ENCODE results near the gene CHIT1. TPM values are rescaled to one million over a fixed set of nuclear protein-coding genes. Genes with fewer than 3 reads are reported as not detected.
A peak's percentile ranks its signal among the peaks of the same experiment; 100 is the strongest.
"Not testable (repeated sequence)": the region's sequence is repeated elsewhere in the genome, so short reads cannot be mapped to it uniquely, and the experiment has no call there.

The CHIT1 gene
- polyA plus RNA-seq (ENCODE audit: insufficient read length), result 0.71 TPM

DNA sequence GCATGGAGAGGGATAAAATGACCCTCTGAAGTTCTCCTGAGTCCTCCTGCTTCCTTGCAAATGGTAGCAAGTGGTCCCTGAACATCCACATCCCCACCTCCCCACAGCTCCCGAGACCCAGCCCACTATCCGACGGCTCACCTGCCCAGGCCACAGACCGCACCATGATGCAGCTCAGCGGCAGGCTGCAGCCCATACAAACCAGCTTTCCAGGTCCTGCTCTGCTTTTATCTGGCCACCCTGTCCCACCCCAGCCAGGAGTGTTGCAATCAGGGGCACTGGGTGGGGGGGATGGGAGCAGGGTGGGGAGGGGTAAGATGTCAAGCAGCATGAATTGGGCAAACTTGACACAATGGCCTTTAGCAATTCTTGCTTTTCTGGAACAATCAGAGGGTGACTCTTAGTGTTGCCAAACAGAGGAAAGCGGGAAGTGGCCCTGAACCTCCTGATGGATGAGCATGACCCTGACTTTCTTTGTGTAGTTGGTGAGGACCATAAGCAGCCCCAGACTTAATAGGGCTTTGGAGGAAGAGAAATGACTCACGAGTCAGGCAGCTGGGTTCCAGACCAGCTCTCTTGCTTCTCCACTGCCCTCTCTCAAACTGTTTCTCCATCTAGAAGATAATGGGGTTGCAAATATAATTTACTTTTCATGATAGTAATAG, at the start of gene CHIT1:
Gene CHIT1 (minus strand): TSS at position 203 of the 665 bp plus-strand sequence. CDS start 37 bp downstream, at position 166.
- DNase-seq (ENCODE audit: low read depth), result no peak

DNA sequence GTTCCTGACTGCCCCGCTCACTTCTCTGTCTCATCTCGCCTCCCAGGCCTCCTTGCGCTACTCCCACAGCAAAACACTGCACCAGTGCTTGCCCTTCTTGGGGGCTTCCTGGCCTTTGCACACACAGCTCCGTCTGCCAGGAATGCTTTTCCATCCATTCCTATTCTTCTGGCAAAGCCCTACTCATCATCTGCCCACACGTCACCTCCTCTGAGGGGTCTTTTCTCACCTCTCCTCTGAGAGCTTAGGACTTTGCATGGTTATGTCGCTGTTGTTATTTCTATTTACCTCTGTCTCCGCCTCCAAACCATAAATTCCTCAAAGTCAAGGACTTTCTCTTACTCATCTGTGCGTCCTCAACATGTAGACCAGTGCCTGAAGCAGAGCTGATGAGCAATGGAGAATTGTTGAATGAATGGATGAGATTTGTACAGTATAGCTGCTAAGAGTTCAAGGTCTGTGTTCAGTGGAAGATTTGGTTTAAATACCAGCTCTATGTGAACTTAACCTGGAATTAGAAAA, 49.5 kb upstream of the CHIT1 start:
- no peak for DNase-seq (ENCODE audit: low read depth)

DNA sequence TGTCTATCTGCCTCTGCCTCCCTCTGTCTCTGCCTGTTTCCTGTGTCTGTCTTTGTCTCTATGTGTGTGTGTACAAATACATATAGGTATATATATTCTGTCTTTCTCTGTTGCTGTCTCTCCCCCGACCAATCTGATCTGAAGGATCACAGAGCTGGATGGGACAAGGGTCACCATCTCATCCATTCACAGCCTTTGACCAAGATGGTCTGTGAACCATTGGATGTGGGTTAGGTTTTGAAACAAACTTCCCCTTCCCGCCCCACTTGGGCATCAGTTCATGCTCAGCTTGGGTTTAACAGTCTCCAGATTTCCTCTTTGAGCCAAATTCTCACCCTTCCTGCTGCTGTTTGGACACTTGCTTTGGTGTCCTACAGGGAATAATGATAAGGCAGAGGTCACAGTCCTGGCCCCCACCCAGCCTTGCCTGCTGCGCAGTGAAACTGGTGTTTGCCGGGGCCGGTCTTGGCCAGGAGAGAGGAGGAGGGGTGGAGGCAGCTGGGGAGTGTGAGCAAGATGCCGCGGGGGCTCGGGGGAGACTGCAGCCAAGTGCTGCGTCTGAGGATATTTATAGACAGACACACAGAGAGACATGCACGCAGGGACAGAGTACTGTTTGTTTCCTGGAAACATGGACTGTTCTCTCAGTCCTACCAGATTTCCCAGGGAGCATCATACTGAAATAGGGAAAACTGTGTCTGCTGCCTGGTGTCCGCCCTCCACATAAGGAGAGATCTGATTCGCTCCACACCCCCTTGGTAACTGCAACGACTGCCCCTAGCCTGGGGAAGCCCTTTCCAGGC, 48.8 kb upstream of the CHIT1 start:
- peak; percentile 94 for DNase-seq (ENCODE audit: low read depth)

DNA sequence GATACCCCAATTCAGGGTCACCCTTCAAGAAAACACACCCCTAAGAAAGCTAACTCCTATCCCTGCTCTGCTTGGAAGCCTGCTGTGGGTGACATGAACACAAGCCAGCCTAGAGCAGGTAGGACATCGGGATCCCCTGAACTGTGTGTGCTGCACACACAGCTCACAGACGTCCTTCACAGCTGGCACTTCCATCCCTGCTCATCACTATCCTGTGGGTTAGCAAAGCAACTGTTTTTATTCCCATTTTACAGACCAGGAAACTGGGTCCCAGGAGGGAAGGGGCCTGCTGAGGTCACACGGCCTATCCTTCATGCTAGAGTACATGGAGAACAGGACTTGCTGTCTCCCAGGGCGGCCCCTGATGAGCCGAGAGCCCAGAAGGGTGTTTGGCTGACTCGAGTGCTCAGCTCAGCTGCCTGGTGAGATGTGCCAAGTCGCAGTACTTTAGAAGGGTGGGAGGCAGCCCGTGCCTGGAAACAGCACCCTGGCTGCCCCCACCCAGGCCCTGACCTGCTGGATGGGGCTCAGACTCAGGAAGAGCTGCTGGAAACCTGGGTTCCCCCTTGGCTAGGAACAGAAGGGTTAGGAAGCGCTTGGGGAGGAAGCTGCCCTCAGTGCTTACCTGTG, 47.6 kb upstream of the CHIT1 start:
- no peak for DNase-seq (ENCODE audit: low read depth)

DNA sequence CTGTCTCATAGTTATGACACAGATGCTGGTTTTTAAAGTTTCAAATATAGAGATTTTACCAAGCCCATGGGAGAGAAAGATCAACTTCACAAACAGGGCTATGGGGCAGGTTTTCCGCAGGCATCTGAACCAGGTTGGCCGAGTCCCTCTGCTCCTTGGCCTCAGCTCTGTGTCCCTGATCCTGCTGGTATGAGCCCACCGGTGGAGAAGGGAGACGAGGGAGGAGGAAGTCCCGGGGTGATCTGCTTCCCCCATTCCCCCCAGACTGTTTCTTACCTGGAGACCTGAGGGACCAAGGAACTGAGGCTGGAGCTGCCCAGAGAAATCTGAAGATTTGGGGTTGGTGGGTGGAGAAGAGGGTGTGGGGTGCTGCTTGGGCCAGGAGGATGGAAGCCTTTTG, 46.9 kb upstream of the CHIT1 start:
- DNase-seq (ENCODE audit: low read depth), result no peak

DNA sequence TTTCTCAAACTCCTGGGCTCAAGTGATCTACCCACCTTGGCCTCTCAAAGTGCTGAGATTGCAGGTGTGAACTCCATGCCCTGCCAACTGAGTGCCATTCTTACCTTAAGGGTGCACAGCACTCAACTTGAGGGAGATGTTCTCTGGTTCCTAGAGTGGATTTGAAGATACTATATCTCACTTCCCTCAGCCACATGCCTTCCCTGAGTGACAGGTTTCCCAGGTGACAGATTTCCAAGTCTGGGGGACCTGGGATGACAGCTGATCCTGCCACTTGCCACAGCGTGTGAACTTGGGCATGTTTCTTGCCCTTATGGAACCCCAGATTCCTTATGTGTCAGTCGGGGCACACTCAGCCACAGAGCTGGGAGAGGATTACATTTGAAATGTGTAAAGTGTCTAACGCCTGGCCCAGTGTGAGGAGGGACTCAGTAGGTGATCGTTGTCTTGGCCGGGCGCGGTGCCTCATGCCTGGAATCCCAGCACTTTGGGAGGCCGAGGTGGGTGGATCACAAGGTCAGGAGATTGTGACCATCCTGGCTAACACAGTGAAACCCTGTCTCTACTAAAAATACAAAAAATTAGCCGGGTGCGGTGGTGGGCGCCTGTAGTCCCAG, 46.3 kb upstream of the CHIT1 start:
- DNase-seq (ENCODE audit: low read depth), result no peak

DNA sequence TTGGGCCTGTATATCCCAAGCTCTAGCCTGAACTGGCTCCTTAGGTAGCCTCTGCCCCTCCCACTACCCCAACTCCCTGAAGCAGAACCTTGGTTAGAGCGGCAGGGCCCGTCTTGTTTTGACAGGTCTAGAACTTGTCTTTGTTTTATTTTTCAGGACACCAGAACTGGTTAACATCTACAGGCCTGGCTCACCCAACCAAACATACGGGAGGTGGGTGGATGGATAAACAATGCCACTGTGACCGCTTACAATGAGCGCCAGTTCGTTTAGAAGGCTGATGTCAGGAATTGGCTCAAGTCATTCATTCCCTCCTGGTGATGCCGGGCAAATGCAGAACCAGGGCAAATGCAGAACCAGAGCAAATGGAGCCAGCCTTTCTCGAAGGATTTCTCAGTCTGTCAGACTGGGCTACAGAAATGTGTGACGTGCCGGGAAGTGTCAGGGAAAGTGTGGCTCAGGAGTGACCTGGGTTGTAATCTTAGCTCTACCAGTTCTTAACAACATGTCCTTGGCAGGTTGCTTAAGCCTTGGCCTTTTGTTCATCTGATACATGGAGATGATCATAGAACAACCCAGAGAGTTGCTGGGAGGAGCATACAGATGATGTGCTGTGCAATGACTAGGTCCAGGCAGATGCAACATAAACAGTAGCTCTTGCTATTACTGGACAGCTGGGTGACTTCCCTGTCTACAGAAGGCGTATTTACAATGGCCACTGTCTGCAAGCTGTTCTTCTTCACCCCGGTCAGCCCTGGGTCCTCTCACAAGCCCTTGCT, 45.3 kb upstream of the CHIT1 start:
- DNase-seq (ENCODE audit: low read depth), result no peak

DNA sequence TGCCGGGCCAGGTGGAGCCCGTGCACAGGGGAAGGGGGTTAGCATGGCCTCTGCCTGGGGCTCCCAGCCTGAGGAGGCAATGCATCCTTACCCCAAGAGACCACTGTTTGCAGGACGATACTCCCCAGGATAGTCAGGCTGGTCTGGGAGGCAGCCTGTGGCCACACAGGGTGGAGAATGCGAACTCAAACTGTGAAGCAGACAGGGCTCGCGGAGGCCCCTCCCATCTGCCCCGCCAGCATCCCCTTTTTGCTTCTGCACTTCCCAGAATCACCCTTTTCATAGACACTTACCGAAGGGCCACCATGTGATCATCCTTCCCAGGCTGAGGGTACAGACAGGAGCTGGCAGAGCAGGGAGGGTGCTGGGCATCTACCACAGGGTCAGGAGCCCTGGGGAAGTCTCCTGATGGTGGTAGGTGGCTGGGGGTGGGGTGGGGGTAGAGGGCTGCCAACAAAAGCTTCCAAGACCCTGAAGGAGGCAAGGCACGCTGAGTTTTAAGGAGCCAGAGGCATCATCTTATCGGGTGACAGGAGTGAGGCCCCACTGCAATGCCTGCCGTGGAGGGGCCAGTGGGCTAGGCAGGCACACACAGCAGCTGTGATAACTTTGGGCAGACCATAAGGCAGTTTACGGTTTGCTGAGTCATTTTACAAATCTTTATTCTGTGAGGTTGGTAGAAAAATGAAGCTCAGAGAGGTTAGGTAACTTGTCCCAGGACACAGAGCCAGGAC, 44.6 kb upstream of the CHIT1 start:
- DNase-seq (ENCODE audit: low read depth), result no peak

DNA sequence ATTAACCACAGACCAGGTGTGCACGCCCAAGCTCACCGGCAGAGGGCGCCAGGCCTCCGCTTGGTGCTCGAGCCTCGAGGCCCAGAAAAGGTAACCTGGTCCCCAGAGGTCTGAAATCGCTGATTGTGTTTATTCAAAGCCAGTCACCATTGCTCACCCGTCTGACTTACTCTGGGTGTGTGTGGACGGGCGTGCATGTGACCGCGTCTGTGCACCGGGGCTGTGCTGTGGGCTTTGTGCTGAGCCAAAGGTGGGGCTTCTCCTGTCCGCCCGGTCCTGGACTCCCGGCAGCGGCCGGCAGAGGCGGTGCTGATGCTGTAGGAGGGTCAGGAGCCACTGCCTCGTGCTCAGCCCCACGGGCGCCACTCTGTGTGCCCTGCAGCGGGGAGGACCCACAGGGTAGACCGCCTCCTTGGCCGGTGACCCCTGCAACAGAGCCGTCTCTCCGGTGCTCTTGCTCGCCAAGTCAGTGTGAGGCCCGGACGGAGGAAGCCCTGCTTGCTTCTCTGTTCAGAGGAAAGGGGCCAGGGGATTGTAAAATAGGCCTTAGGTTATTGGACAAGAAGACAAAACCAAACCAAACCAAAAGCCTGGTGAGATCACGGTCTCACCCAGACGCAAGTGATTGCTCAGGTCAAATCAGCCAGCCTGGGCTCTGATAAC, 43.9 kb upstream of the CHIT1 start:
- DNase-seq (ENCODE audit: low read depth), result peak; percentile 60

DNA sequence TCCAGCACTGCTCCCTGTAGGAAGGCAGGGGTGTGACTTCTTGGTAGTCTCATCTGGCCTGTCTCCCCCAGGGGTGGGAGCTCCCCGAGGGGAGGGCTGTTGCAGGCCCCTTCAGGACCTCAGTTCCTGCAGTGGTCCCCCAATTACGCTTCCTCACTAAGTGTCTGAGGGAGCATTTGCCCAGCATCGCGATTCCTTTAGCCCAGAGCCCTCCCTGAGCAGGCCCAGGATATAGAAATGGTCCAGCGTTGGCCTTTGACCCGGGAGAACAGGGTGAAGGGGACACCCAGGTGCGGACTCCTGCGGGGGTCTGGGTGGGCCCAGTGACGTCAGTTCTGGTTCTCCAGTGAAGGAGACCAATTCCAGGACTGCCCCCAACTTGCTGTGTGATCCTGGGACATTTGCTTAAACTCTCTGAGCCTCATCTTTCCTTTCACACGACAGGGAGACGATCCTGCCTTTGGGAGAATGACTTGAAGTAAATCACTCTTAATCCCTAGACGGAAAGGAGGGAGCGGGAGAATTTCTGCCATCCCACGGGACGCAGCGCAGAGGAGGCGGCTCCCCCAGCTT, 43.2 kb upstream of the CHIT1 start:
- no peak for DNase-seq (ENCODE audit: low read depth)

DNA sequence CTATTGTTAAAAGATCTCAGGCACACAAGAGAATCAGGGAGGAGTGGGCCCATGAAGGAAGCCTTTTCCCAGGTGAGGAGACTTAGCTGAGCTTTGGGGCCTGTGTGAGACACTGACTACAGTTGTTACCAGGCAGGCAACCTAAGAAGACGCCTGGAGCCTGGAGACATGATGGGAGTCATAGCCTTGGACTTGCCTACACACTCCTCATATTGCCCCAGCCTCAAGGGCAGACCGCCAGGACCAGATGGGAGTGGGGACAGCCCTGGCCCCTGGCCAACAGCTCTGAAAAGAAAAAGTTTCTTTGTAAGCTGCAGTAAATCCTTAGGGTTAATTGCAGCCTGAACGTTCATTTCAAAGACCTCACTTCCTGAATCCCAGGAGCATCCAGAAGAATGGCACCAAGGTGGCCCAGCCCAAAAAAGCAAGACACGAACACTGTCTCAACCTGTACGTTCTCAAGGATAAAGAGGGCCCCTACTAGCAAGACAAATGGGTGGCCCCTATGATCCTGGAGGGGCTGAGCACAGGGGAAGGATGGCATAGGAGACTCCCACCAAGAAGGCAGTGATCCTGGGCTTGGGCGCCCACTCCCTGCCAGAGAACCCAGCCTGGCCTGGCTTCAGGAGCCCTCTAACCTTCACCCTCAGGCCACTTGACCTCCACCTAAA, 42.6 kb upstream of the CHIT1 start:
- no peak for DNase-seq (ENCODE audit: low read depth)

DNA sequence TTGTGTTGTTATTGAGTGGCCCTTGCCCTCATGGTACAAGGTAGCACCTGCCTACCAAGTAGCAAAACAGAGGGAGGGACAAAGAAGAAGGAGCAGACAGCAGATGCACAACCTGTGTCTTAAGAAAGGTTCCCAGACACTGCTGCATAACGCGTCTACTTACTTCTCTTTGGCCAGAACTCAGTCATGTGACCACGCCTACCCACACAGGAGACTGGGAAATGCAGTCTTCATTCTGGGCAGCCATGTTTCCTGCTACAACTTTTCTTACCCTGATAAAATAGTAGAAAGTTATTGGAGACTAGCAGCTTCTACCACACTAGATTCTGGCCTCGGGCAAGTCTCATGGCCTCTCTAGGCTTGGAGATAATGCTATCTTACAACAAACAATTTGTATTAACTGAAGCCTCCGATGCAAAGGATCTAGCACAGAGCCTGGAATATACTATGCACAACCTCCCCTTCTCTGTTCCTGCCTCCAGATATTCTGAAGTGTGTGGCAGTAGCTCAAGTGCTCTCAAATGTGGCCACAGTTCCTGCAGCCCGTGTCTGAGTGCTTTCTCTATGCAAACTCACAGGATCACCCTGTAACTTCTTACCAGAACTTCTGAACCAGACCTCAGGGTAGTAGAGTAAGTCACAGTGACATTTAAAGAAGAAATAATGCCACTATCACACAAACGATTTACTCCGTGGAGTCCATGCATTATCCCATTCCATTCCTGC, 41.7 kb upstream of the CHIT1 start:
- peak; percentile 52 for DNase-seq (ENCODE audit: low read depth)

DNA sequence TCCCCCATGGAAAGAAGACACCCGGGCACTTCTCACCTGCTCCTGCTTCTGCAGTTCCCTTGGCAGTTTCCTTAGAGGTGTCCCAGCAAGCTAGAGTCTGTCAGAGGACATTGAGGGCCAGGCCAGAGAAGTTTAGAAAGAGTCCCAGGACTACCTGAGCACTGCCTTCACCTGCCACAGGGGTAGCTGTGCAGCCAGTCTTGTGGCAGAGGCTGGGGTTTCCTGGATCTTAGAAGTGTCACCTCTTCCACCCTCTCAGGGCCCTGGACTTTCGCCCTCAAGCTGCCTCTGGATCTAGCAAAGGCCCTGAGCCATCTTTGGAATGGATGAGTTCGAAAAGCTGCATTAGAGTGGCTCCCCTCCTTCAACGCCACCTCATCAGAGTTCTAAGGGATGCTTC, 41.0 kb upstream of the CHIT1 start:
- DNase-seq (ENCODE audit: low read depth), result no peak

DNA sequence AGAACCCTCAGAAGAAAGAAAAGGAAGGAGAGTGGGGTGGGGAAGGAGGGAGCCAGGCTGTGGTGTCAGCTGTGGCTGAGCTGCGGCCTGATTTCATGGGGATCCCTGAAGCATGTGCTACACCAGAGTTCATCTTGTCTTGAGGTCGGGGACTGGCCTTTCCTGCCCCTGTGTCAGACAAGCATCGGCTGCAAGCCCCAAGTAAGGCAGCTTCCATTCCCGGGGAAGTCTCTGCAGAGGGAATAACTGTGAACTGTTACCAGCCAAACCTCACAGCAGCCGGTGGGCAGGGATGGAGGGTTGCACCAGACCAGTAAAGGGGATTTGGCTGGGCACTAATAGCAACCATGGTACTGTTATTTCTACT, 40.2 kb upstream of the CHIT1 start:
- DNase-seq (ENCODE audit: low read depth), result no peak

DNA sequence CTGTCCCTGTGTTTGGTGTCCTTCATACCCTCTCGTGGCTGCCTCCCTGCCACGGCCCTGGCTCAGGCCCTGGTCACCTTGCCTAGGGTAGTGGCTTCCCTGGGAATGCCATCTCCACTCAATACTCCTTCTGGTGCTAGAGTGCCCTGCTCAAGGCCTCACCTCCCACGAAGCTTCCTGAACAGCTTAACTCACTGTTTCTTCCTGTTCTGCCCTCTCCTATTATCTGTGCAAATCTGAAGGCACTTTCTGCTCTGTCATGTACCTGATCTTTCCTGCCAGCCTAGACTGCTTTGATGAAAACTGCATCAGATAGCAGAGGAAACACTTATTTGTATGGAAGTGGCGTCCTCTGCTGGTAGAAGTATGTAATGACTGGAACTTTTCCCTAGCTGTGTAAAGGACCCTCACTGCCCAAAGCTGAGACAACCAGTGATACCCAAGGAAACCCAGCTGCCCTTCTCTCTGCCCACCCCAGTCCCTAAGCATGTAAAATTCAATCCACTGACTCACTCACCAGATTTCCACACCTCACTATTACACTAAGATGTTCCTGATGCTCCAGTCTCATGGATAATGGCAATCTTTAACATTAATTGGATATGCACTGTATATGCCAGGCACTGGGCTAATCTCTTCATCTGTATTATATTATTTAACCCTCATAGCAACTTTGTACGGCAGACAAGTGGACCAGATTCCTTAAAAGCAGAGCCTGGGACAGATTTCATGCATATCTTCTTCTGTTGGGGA, 39.6 kb upstream of the CHIT1 start:
- no peak for DNase-seq (ENCODE audit: low read depth)

DNA sequence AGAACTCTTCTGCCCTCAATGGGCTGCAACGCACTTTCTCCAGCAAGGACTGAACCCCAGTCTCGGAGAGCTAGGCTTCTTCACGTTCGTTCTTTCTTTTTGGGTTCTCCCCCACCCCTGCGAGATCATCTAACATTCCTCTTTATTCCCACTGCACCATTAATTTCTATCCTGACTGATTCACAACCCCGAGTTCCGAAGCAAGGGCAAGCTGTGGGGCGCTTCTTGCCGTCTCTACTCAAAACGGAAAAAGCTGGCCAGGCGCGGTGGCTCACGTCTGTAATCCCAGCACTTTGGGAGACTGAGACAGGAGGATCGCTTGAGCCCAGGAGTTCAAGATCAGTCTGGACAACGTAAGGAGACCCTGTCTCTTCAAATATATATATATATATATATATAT, 38.4 kb upstream of the CHIT1 start:
- DNase-seq (ENCODE audit: low read depth), result no peak

DNA sequence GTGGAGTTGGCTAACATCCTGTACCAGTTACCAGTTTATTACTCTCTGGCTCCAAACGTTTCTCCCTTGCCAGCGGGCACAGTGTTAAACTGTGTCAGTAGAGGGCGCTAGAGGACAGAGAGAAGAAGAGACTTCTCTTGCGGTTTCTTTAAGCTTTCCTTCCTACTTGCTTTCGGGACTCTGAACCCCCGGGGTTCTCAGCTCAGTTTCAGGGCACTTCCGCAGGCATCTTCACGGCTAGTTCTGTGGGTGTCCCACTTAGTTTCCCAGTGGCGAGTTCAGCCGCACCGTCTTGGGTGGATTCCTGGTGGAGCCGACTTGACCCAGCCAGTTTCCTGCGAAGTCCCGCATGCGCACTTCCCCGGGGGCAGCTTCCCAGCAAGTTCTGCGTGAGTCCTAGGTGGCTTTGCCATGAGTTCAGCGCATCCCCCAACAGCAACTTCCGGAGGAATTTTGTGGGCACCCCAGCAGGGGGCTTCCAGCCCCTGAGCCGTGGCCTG, 37.9 kb upstream of the CHIT1 start:
- DNase-seq (ENCODE audit: low read depth), result peak; percentile 72

DNA sequence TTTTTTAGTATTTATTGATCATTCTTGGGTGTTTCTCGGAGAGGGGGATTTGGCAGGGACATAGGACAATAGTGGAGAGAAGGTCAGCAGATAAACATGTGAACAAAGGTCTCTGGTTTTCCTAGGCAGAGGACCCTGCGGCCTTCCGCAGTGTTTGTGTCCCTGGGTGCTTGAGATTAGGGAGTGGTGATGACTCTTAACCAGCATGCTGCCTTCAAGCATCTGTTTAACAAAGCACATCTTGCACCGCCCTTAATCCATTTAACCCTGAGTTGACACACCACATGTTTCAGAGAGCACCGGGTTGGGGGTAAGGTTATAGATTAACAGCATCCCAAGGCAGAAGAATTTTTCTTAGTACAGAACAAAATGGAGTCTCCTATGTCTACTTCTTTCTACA, 36.7 kb upstream of the CHIT1 start:
- not testable (repeated sequence) for DNase-seq (ENCODE audit: low read depth)
